ENCODE results near the gene COL25A1.

The COL25A1 gene

DNA sequence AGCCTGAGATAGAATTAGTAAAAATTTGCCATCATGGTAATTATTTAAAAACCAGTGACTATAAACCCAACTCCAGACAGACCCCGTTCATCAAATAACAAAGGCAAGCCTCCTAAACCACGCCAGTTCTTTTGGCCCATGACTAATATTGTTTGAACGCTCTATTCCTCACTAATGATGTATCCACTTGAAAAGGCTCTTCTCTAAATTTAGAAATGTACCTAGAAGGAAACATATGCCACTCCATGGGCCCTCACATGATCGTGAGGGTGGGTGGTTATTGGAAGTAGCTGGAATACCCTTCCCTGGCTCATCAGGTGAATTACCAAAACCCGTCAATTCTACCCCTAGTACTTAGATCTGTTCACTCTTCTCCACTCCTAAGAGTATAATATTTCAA is 249.2 kb downstream of the COL25A1 start:
- Mint-ChIP-seq H3K4me1 (peaks cover 56% of the 10 kb centered on the region), H3K27ac (peak overlapping the region; percentile 41 to 49 (median 49)), H3K36me3 (ENCODE audit: low read depth) (no peaks in the 10 kb centered on the region), H3K9me3 (no peaks in the 10 kb centered on the region), H3K27me3 (ENCODE audit: low read depth) (no peaks in the 10 kb centered on the region), H3K4me3 (no peak overlapping the region)
- TF ChIP-seq, protein P1, sequence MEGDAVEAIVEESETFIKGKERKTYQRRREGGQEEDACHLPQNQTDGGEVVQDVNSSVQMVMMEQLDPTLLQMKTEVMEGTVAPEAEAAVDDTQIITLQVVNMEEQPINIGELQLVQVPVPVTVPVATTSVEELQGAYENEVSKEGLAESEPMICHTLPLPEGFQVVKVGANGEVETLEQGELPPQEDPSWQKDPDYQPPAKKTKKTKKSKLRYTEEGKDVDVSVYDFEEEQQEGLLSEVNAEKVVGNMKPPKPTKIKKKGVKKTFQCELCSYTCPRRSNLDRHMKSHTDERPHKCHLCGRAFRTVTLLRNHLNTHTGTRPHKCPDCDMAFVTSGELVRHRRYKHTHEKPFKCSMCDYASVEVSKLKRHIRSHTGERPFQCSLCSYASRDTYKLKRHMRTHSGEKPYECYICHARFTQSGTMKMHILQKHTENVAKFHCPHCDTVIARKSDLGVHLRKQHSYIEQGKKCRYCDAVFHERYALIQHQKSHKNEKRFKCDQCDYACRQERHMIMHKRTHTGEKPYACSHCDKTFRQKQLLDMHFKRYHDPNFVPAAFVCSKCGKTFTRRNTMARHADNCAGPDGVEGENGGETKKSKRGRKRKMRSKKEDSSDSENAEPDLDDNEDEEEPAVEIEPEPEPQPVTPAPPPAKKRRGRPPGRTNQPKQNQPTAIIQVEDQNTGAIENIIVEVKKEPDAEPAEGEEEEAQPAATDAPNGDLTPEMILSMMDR (IDR thresholded peaks at IDR 0.05; ENCODE audit: unreplicated experiment in 3 of 3): no peak

DNA sequence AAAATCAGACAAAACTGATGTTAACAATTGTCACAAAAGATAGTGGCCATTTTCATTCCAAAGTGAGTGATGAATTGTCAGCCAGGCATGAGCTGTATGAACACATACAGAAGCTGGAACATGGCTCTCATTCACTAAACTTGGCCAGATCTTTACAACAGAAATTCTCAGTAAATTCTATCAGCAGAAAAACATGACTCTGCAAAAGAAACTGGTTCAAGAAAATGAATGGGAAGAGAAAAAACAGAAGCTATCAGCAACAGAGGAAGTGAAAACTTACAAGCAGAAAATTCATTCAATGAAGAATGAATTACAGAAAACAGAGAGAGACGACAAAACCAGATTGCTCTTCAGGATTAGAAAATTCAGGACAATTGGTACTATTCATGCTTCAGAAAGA is 249.6 kb downstream of the COL25A1 start:
- no peak overlapping the region for H3K4me3 Mint-ChIP-seq
- H3K4me1 Mint-ChIP-seq: peaks cover 56% of the 10 kb centered on the region
- peak overlapping the region; percentile 41 to 49 (median 49) for H3K27ac Mint-ChIP-seq
- H3K9me3 Mint-ChIP-seq: no peaks in the 10 kb centered on the region
- H3K27me3 Mint-ChIP-seq (ENCODE audit: low read depth): no peaks in the 10 kb centered on the region
- H3K36me3 Mint-ChIP-seq (ENCODE audit: low read depth): no peaks in the 10 kb centered on the region
- TF ChIP-seq, protein P1 (IDR thresholded peaks at IDR 0.05; ENCODE audit: unreplicated experiment in 3 of 3): no peak

DNA sequence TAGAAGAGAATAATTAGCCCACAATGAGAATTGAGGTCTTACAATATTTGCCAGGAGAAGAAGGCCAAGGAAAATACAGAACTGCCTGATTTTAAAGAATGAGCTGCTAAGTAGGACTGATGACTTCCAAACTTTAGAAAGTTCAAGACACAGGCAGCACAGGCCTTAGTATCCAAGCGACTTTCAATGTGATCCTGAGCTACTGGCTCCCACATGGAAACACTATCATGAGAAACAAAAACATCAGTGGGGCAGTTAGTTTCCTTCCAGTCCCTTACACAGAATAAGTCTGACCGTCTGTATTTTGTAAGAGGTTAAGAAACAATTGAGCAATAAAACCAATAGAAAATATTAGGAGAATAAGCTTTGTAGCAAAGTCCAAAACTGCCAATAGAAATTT is 251.4 kb downstream of the COL25A1 start:
- no peaks in the 10 kb centered on the region for H3K27me3 Mint-ChIP-seq (ENCODE audit: low read depth)
- peaks cover 4% of the 10 kb centered on the region for H3K36me3 Mint-ChIP-seq (ENCODE audit: low read depth)
- peaks cover 70% of the 10 kb centered on the region for H3K4me1 Mint-ChIP-seq
- H3K4me3 Mint-ChIP-seq: no peak overlapping the region
- TF ChIP-seq, protein P1 (IDR thresholded peaks at IDR 0.05; ENCODE audit: unreplicated experiment in 3 of 3): no peak
- peak overlapping the region; percentile 22 to 39 (median 38) for H3K27ac Mint-ChIP-seq
- H3K9me3 Mint-ChIP-seq: no peaks in the 10 kb centered on the region

DNA sequence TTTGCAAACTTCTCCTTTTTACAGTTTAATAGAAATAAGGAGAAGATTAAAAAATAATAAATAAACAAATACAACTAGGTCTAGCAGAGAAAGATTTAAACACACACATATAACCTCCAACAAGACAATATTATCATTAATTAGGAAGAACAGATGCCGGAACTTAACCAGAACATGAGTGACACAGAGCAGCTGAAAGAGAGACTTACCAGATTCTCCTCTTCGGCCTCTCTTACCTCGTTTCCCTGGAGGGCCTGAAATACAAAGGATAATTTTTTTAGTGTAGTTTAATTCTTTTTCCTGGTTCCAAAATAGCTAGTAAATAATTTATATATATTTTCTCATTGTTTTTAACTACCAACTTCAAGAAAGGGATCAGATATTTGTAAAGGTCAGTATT is 252.5 kb downstream of the COL25A1 start:
- no peak overlapping the region for H3K4me3 Mint-ChIP-seq
- H3K27me3 Mint-ChIP-seq (ENCODE audit: low read depth): no peaks in the 10 kb centered on the region
- peak overlapping the region in 2 of 3 experiments; percentile 56 to 75 for H3K27ac Mint-ChIP-seq
- peaks cover 4% of the 10 kb centered on the region for H3K36me3 Mint-ChIP-seq (ENCODE audit: low read depth)
- H3K4me1 Mint-ChIP-seq: peaks cover 65% of the 10 kb centered on the region
- TF ChIP-seq, protein P1 (IDR thresholded peaks at IDR 0.05; ENCODE audit: unreplicated experiment in 3 of 3): no peak
- H3K9me3 Mint-ChIP-seq: no peaks in the 10 kb centered on the region

DNA sequence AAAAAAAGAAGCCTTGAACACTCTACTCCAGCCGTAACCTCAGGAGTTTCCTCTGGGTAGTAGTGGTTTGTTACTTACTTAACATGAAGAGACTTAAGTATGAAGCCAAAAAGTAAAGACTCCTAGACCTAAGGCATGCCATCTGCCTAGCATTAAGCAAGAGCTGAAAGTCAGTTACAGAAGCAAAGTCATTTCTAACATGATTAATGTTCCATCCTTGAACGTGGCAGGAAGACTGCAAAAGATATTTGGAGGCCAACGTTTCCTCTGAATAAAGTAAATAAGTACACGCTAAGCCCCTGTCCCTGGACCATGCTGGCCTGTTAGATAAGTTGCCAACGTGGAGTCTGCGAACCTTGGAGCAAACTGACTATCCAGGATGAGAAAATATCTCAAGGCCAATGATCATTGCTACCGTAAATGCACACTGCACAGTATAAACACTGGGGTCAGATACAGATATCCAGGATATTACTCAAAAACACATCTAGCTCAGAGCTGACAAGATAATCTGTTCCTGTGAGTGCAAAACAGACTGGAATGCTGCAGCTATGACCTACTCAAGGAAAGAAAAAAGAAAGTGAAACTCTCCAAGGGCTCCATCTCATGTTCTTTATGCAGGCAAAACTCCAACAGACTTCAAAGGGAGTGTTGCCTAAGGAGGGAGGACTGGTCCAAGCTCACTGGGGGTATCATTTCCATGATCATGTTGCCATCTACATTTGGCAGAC is 255.8 kb downstream of the COL25A1 start:
- no peaks in the 10 kb centered on the region for H3K9me3 Mint-ChIP-seq
- TF ChIP-seq, protein P1 (IDR thresholded peaks at IDR 0.05; ENCODE audit: unreplicated experiment in 3 of 3): no peak
- H3K36me3 Mint-ChIP-seq (ENCODE audit: low read depth): peaks cover 14% of the 10 kb centered on the region
- peak overlapping the region in 2 of 3 experiments; percentile 28 to 55 for H3K4me3 Mint-ChIP-seq
- H3K27me3 Mint-ChIP-seq (ENCODE audit: low read depth): no peaks in the 10 kb centered on the region
- H3K27ac Mint-ChIP-seq: peak overlapping the region; percentile 94 to 97 (median 95)
- H3K4me1 Mint-ChIP-seq: peaks cover 35% of the 10 kb centered on the region

DNA sequence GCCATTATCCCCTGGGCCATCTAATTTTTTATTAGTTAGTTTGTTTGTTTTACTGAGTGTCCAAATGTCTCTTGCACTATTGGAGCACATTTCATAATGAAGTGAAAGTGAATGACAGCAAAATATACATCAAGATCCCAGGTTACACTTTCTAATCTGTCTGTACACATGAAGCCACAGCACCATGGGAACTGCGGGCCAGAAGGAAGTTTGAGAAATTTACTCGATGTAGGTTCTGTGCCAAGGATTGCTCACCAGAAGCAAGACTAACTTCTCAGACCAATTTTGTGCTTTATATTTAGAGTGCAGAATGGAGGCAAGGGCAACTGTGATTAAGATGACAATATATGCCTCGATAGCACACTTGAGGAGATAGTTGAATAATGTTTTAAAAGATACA is 258.0 kb downstream of the COL25A1 start:
- peaks cover 24% of the 10 kb centered on the region for H3K4me1 Mint-ChIP-seq
- no peak overlapping the region for H3K4me3 Mint-ChIP-seq
- no peaks in the 10 kb centered on the region for H3K9me3 Mint-ChIP-seq
- no peaks in the 10 kb centered on the region for H3K27me3 Mint-ChIP-seq (ENCODE audit: low read depth)
- no peak overlapping the region for H3K27ac Mint-ChIP-seq
- H3K36me3 Mint-ChIP-seq (ENCODE audit: low read depth): peaks cover 21% of the 10 kb centered on the region
- TF ChIP-seq, protein P1 (IDR thresholded peaks at IDR 0.05; ENCODE audit: unreplicated experiment in 3 of 3): no peak
